ENCODE data around the gene SLAMF1.

DNA sequence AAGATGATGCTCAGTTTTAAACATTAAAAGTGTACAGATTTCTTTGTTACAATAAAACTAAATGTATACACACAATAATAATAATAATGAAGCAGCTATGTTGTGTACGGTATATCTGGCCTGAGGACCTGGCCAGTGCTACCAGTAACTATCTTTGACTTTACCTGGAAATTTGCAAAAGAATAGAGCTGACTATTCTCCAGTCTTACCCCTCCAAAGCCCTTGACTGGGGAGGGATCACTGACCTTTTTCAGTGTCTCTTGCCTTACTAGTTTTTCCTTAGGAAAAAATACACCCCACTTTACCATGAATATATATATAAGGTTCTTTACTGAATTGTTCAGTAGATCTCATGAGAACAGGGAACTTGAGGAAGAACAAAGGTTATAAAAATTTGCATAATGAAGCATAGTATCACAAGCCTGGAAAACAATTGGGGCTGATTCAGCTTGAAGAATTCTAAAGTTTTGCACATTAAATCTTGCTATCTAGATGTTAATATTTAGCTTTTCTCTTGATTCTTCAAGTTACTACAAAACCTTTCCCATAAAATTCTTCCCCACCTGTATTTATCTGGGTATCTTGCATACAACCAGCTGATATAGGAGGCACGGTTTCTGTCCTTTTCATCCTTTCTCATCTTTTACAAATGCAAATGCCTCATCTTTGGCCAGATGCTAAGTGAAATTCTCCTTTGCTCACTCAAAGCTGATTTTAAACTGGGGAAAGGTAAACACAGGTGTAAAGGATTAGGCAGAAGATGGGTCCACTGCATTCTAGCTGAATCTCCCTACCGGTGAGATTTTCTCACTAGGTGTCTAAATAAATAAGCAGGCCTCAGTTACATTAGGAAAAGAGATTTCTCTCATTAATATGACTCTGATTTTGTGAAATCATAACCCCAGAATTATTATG, 25.0 kb upstream of the SLAMF1 start:
- TF ChIP-seq CTCF (IDR thresholded peaks at IDR 0.05): no peak
- no peak for TF ChIP-seq POLR2AphosphoS5 (IDR thresholded peaks at IDR 0.05)
